Dendritic cell treated with granulocyte-macrophage colony-stimulating factor and Interleukin-4, amounts not matched to agents 40 ng/mL and 50 ng/mL, for 4 days (primary cell): ENCODE data around the gene CECR2.

ENCODE experiments used
- H3K27ac Mint-ChIP-seq: one replicate; pipeline ENCODE4 v1.8.0; 2022; ENCODE audit warnings: mild to moderate bottlenecking, mixed read lengths
- H3K27me3 Mint-ChIP-seq: one replicate; pipeline ENCODE4 v1.8.0; 2022; ENCODE audit warnings: mild to moderate bottlenecking, mixed read lengths
- H3K36me3 Mint-ChIP-seq: one replicate; pipeline ENCODE4 v1.8.0; 2022; ENCODE audit warnings: low read depth, mixed read lengths
- H3K4me1 Mint-ChIP-seq: one replicate; pipeline ENCODE4 v1.8.0; 2022; ENCODE audit warnings: low read depth, mixed read lengths
- H3K4me3 Mint-ChIP-seq: one replicate; pipeline ENCODE4 v1.8.0; 2022; ENCODE audit warnings: mild to moderate bottlenecking, moderate library complexity, mixed read lengths
- H3K9me3 Mint-ChIP-seq: one replicate; pipeline ENCODE4 v1.8.0; 2022; ENCODE audit warnings: mixed read lengths
- intact Hi-C: fragments of 100-400 bp; cut with micrococcal nuclease; formaldehyde crosslinking; loops from one replicate; pipeline ENCODE4 v1.15.0; 2022

The CECR2 gene

GRCh38 chr22:17472932-17473331, 103.7 kb downstream of the CECR2 start:
- Mint-ChIP-seq H3K4me3 (no peak overlapping the region), H3K9me3 (no peaks in the 10 kb centered on the region), H3K36me3 (no peaks in the 10 kb centered on the region), H3K4me1 (peaks cover 22% of the 10 kb centered on the region), H3K27me3 (peaks cover 21% of the 10 kb centered on the region), H3K27ac (no peak overlapping the region)
- intact Hi-C loops = loop anchor here (10.0 kb wide), 1 partner anchor 98 kb away; no protein-coding TSS in a partner anchor

- Mint-ChIP-seq H3K27ac (no peak overlapping the region), H3K36me3 (no peaks in the 10 kb centered on the region), H3K27me3 (peaks cover 8% of the 10 kb centered on the region), H3K4me1 (peaks cover 22% of the 10 kb centered on the region), H3K9me3 (no peaks in the 10 kb centered on the region), H3K4me3 (no peak overlapping the region)
- intact Hi-C loops = loop anchor here (10.0 kb wide), 1 partner anchor 101 kb away; no protein-coding TSS in a partner anchor
These were observed 106.3 kb downstream of the CECR2 start for GRCh38 chr22:17475318-17476230.

- intact Hi-C loops = loop anchor here (10.0 kb wide), 1 partner anchor 102 kb away; no protein-coding TSS in a partner anchor
- Mint-ChIP-seq H3K27ac (no peak overlapping the region), H3K36me3 (no peaks in the 10 kb centered on the region), H3K9me3 (no peaks in the 10 kb centered on the region), H3K4me1 (peaks cover 22% of the 10 kb centered on the region), H3K27me3 (peaks cover 3% of the 10 kb centered on the region), H3K4me3 (peak overlapping the region; percentile 57)
These were observed 107.6 kb downstream of the CECR2 start for GRCh38 chr22:17476838-17477237.

- Mint-ChIP-seq H3K36me3 (no peaks in the 10 kb centered on the region), H3K27me3 (peaks cover 3% of the 10 kb centered on the region), H3K27ac (no peak overlapping the region), H3K9me3 (no peaks in the 10 kb centered on the region), H3K4me1 (peaks cover 21% of the 10 kb centered on the region), H3K4me3 (peak overlapping the region; percentile 57)
- intact Hi-C loops = loop anchor here (10.0 kb wide), 1 partner anchor 103 kb away; no protein-coding TSS in a partner anchor
These were observed 108.2 kb downstream of the CECR2 start for GRCh38 chr22:17477391-17477833.

- Mint-ChIP-seq H3K4me1 (peaks cover 14% of the 10 kb centered on the region), H3K36me3 (no peaks in the 10 kb centered on the region), H3K4me3 (no peak overlapping the region), H3K27ac (no peak overlapping the region), H3K9me3 (no peaks in the 10 kb centered on the region), H3K27me3 (peaks cover 3% of the 10 kb centered on the region)
- intact Hi-C loops = loop anchor here (10.0 kb wide), 1 partner anchor 104 kb away; no protein-coding TSS in a partner anchor
These were observed 109.9 kb downstream of the CECR2 start for GRCh38 chr22:17479135-17479534.

GRCh38 chr22:17481424-17481823, 112.2 kb downstream of the CECR2 start:
- H3K9me3 Mint-ChIP-seq = no peaks in the 10 kb centered on the region
- H3K4me1 Mint-ChIP-seq = peaks cover 14% of the 10 kb centered on the region
- no peak overlapping the region for H3K27ac Mint-ChIP-seq
- intact Hi-C loops = no loop called here
- no peaks in the 10 kb centered on the region for H3K36me3 Mint-ChIP-seq
- no peak overlapping the region for H3K4me3 Mint-ChIP-seq
- peaks cover 3% of the 10 kb centered on the region for H3K27me3 Mint-ChIP-seq

GRCh38 chr22:17483688-17484372, 114.6 kb downstream of the CECR2 start:
- H3K27ac Mint-ChIP-seq = no peak overlapping the region
- H3K4me3 Mint-ChIP-seq = no peak overlapping the region
- H3K36me3 Mint-ChIP-seq = no peaks in the 10 kb centered on the region
- no peaks in the 10 kb centered on the region for H3K27me3 Mint-ChIP-seq
- no peaks in the 10 kb centered on the region for H3K4me1 Mint-ChIP-seq
- no peaks in the 10 kb centered on the region for H3K9me3 Mint-ChIP-seq
- intact Hi-C loops = no loop called here

GRCh38 chr22:17484608-17485007, 115.3 kb downstream of the CECR2 start:
- H3K4me1 Mint-ChIP-seq = no peaks in the 10 kb centered on the region
- H3K27ac Mint-ChIP-seq = no peak overlapping the region
- no peak overlapping the region for H3K4me3 Mint-ChIP-seq
- no peaks in the 10 kb centered on the region for H3K27me3 Mint-ChIP-seq
- no peaks in the 10 kb centered on the region for H3K36me3 Mint-ChIP-seq
- H3K9me3 Mint-ChIP-seq = no peaks in the 10 kb centered on the region
- intact Hi-C loops = no loop called here

GRCh38 chr22:17486313-17486712, 117.1 kb downstream of the CECR2 start:
- Mint-ChIP-seq H3K9me3 (no peaks in the 10 kb centered on the region), H3K27me3 (no peaks in the 10 kb centered on the region), H3K36me3 (no peaks in the 10 kb centered on the region), H3K4me3 (no peak overlapping the region), H3K27ac (no peak overlapping the region), H3K4me1 (peaks cover 8% of the 10 kb centered on the region)
- intact Hi-C loops = no loop called here

- no peaks in the 10 kb centered on the region for H3K9me3 Mint-ChIP-seq
- no peaks in the 10 kb centered on the region for H3K36me3 Mint-ChIP-seq
- H3K27ac Mint-ChIP-seq = no peak overlapping the region
- intact Hi-C loops = no loop called here
- no peaks in the 10 kb centered on the region for H3K27me3 Mint-ChIP-seq
- no peak overlapping the region for H3K4me3 Mint-ChIP-seq
- H3K4me1 Mint-ChIP-seq = peaks cover 8% of the 10 kb centered on the region
These were observed 117.5 kb downstream of the CECR2 start for GRCh38 chr22:17486719-17487118.

GRCh38 chr22:17489101-17489500, 119.8 kb downstream of the CECR2 start:
- Mint-ChIP-seq H3K9me3 (no peaks in the 10 kb centered on the region), H3K27ac (no peak overlapping the region), H3K27me3 (no peaks in the 10 kb centered on the region), H3K4me1 (peaks cover 13% of the 10 kb centered on the region), H3K4me3 (no peak overlapping the region), H3K36me3 (no peaks in the 10 kb centered on the region)
- intact Hi-C loops = no loop called here

GRCh38 chr22:17491090-17491640, 121.9 kb downstream of the CECR2 start:
- intact Hi-C loops = loop anchor here (5.0 kb wide), 1 partner anchor 224 kb away; no protein-coding TSS in a partner anchor
- no peaks in the 10 kb centered on the region for H3K27me3 Mint-ChIP-seq
- H3K9me3 Mint-ChIP-seq = no peaks in the 10 kb centered on the region
- peaks cover 14% of the 10 kb centered on the region for H3K4me1 Mint-ChIP-seq
- no peak overlapping the region for H3K4me3 Mint-ChIP-seq
- no peaks in the 10 kb centered on the region for H3K36me3 Mint-ChIP-seq
- H3K27ac Mint-ChIP-seq = no peak overlapping the region

GRCh38 chr22:17492247-17492646, 123.0 kb downstream of the CECR2 start:
- H3K36me3 Mint-ChIP-seq = no peaks in the 10 kb centered on the region
- intact Hi-C loops = loop anchor here (5.0 kb wide), 1 partner anchor 225 kb away; no protein-coding TSS in a partner anchor
- no peak overlapping the region for H3K27ac Mint-ChIP-seq
- H3K9me3 Mint-ChIP-seq = no peaks in the 10 kb centered on the region
- H3K4me3 Mint-ChIP-seq = no peak overlapping the region
- peaks cover 25% of the 10 kb centered on the region for H3K4me1 Mint-ChIP-seq
- H3K27me3 Mint-ChIP-seq = no peaks in the 10 kb centered on the region
